NCI-H748 treated with DMSO at 0.1 percent for 48 hours (cell line): Measurements from ENCODE around the gene ISLR.

Experiments
- DNase-seq: peaks from one replicate; lab custom pipeline; 2025; lab: John Stamatoyannopoulos, UW

The ISLR gene

DNA sequence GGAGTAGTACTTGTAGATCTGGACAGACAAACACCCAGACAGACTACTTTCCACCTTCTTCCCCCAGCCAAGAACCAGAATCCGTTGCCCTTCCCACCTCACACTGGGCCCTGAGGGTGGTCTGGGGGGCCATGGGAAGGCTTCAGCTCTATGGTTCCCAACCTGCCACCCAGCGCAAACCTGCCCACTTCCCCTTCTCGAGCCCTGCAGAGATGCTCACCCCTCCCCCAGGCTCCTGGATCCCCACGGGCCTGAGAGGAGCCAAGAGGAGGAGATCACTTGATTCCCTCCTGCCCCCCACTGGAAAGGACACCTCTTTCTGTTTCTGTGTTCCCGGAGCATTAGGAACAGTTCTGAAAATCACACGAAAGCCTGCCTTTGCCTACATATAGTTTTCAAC, 20.4 kb downstream of the ISLR start:
- no peak for DNase-seq

DNA sequence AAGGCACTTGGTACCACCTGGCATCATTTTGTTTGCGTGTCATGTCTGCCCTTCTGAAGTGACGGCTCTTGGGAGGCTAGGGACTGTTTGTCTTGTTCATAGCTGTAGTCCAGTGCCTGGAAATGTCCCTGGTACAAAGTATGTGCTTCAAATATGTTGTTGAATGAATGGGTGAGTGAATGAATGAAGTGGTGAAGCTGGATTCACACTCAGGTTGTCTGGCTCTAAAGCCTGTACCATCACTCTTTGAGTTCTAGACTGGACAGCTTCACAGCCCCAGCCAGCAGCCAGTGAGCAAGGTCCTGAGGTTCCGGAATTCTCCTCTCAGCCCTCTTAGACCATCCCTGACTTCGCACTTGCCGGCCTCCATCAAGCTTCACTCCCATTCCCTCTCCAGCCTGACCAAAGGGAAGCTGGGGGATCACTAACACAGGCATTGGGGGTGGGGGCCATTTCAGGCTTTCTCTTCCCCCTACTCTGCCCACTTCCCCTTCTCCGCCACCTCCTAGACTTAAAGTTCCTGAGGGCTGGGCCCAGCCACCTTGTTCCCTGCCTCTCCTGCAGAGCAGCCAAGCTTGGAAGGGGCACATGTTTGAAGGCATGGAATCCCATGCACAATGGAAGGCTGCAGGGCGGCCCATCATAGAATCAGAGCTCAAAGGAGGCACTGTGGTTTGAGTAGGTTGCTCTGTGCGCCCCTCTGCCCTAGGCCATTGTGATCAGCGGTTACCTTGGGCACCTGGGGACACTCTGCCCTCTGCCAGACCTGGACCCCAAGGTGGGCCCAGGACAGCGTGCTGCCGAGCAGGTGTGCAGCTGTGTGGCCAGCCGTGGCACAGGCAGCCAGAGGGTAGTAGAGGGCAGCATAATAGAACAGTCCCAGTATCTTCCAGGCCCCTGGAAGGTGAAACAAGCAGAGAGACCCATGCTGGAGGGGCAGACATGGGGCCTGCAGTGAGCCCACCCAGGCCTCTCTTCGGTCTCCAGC, 21.4 kb downstream of the ISLR start:
- DNase-seq: no peak

DNA sequence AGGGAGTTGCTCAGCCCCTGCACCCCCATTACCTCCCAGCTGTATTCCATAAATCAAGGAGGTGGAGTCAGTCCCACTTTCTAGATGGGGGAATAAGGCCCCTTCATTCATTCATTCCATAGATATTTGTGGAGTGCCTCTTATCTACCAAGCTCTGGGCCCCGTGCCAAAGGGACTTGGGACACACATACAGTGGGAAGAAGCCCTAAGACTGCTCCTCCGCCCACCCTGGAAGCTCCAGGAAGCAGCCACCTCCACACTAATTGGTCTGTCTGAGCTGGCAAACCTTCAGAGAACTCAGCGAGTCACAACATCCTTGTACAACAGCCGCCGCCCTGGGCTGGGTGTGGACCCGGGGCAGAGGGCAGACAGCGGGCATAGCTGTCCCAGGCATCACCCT, 22.7 kb downstream of the ISLR start:
- no peak for DNase-seq

DNA sequence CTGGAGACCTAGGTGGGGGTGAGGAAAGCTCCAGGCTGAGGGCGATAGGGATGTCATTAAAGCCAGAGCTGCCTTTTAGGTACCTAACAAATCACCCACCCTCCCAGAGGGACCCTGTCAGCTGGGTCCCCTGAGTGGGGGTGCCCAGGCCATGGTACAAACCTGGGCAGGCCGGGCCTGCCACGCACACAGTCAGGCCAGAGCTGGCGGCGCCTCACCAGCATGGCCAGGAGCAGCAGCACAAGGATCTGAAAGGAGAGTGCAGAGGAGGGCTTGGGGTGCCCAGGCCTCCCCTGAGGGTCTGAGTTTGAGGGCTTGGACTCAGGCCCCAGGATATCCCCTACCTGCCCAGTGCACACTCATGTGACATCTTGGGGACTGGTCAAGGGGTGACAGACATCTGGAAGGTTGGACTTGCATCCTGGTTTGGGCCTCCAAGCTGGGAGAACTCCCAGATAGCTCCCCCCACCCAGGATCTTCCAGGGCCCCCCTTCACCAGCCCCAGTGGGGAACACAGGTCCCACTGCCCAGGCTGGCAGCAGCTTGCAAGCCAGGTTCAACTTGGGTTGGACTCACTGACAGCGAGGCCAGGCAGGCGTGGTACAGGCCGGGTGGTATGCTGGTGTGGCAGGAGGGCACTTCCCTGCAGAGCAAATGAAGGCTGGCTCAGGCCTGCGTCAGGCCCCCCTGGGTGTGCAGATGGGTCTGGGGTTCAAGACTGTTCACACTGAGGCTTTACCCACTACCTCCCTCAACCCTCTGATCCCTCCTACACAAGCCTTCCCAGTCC, 23.9 kb downstream of the ISLR start:
- no peak for DNase-seq

DNA sequence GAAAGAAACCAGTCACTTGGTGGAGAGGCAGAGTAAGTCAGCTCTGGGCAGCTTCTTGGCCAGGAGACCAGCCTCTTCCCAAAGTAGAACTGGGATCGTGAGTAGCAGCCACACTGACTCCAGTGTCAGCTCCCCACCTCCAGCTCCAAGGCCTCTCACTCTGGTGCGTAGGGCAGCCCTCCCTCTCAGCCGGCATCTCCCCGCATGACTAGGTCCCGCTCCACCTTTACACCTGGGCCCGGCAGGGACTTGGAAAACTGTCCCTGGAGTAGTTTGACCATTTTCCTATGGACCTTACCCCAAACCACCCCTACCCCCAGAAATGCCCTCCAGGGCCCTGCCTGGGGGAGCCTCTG, 25.8 kb downstream of the ISLR start:
- no peak for DNase-seq

DNA sequence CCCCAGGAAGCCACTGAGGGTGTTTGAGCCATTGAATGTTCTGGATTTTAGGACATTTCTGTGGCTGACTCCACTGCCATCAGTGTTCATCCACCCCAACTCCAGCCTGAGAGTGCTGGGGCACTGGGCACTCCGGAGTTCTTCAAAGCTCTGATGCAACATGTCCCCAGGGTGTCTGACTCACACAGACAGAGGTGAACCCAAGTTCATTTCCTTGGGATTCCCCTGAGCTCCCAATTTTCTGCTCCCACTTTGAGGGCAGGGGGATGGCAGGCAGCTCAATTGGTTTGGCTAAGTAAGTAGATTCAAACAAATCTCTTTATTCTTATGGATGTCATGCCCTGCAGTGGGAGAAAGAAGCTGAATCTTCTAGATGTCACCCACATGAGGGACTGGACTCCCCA, 26.9 kb downstream of the ISLR start:
- no peak for DNase-seq

DNA sequence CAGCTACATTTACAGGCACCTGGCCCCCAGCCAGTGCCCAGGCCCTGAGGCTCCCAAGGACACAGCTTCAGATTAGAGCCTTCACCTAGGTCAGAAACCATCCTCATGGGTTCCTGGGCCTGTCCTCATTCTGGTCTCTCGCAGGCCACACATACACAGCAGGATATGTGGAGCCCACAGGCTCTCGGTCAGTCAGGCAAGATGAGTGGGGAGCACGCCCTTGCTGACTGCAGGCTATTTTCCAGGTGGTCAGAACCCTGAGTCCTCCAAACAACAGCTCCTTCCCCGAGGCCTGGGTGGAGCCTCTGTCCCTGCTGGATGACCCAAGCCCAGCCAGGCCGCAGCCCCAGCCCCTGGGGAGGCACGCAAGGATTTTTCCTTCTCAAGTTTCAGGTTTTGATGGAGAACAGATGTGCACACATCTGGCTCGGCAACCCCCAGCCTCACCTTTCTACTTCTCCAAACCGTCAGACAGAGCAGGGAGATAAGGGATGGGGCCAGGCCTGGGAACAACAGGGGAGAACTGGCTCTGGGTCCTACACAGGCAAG, 27.4 kb downstream of the ISLR start:
- no peak for DNase-seq

DNA sequence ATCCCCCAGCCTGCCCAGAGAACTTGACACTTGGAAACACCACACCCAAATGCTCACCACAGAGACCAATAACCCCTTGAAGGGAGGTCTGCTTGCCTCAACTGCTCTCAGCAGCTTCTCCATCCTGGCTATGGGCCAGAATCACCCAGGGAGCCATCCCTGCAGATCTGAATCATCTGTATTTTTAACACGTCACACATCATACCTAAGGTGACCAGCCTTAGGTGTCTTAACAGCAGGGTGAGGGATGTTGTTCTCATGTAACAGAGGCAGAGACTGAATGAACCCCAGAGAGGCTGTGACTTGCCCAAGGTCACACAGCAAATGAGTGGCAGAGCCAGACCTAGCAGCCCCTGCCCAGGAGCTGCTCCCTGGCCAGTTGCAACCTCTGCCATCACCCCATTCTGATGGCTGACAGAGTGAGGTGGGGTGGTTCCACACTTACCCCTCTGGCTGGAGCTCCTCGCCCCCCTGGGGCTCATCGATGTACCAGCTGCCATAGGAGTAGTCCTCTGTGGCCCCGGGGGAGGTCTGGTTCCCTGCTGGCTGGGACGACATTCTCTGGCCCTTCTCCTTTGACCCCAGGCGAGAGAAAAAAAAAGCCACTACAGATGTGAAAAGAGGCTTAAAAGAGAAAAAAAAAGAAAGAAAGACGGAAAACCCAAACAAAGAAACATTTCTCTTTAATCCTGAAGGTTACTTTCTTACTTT, 28.4 kb downstream of the ISLR start:
- DNase-seq: no peak

DNA sequence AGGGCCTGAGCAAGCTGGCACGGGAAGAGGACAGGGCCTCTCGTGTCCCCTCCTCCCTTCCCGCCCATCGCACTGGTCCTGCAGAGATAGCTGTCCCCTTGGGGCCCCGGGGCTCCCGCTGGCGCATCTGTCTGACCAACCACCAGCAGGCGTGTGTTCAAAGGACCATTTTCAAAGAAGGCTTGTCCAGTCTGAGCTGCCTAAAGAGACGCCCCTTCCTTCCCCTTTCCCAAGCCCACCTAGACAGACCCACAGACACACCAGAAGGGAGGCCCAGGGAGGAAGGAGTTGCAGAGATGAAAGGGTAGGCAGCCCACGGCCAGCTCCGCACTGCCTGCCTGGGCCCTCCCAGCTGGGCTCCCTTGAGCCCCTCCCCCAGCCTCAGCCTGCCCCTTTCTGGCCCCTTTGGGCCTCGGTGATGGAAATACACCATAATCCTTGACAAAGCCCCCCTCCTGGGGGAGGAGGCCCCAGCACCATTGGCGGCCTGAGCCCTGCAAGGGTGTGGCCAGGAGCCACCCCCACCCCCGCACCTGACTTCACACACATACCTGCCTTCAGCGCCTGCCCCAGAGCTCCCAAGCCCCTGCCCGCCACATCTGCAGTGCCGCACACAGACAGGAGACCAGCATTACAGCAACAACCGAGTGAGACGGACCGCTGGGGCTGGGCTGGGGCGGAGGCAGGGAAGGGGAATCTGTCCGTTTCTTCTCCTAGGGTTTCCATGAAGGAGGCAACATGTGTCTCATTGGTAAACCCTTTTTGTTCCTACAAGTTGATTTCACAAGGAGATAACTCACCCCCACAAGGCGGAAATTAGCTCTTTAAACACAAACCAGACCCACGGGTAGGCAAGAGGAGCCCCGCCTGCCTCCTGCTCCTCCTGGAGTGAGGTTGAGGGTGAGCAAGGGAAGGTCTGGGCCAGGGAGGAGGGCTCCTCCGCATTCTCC, 29.2 kb downstream of the ISLR start, which contains the start of gene STRA6:
Gene STRA6 (minus strand): TSS at position 336 of the 950 bp plus-strand sequence. CDS start 520 bp downstream, outside the sequence.
- no peak for DNase-seq

DNA sequence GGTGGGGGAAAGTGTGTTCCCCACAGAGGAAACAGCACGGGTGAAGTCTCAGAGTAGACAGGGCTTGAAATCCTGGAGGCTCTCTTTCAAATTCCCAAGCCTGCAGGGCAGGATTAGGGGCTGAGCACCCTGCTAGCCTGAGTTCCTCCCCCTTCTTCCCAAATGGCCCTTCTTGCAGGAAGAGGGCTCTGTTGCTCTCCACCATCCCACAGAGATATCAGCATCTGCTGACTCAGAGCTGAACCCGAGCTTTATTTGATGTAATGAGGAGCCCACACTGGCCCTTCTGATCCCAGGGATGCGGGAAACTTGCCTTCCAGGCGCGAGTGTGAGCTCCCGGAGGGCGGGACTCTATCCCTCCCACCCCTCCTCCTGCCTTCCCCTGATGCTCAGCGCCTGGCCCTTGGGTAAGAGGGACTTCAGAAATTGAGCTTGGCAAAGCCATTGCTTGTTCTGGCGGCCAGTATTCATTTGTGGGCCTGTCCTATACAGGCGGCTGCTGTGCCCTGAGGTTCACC, 30.5 kb downstream of the ISLR start:
- DNase-seq: no peak

DNA sequence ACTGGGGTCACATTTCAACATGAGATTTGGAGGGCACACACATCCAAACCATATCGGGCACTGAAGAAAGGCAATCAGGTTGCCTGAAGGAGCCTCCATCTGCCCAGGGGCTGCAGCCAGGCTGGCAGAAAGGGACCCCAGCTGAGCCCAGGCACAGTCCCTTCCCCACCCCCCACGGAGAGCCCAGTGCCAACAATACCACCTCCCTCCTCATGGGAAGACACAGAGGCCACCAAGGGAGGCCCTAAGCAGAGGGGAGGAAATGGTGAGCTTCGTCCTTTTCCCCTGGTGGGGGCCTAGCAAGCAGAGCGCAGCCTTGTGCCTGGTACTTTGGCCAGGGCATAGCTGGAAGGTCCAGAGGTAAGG, 32.1 kb downstream of the ISLR start:
- DNase-seq: no peak

DNA sequence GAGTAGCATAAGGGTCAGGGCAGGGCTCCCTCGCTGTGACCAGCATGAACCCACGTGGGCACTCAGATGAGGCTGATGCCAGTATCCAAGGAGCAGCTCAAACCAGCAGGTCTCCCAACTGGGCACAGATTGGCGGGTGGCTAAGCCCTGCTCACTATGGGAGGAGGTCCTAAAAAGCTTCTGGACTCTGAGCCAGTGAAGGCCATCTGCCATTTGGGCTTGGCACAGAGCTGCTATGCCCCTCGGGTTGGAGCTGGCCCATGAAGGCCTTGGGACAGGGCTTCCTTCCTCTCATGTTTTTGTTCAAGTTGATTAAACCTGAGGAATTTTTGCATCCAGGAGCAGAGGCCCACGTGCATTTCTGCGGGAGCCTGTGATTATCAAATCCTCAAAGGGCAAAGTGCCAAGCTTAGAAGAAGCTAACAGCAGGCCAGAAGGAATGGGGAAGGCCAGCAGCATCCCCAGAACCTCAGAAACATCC, 33.3 kb downstream of the ISLR start:
- no peak for DNase-seq

DNA sequence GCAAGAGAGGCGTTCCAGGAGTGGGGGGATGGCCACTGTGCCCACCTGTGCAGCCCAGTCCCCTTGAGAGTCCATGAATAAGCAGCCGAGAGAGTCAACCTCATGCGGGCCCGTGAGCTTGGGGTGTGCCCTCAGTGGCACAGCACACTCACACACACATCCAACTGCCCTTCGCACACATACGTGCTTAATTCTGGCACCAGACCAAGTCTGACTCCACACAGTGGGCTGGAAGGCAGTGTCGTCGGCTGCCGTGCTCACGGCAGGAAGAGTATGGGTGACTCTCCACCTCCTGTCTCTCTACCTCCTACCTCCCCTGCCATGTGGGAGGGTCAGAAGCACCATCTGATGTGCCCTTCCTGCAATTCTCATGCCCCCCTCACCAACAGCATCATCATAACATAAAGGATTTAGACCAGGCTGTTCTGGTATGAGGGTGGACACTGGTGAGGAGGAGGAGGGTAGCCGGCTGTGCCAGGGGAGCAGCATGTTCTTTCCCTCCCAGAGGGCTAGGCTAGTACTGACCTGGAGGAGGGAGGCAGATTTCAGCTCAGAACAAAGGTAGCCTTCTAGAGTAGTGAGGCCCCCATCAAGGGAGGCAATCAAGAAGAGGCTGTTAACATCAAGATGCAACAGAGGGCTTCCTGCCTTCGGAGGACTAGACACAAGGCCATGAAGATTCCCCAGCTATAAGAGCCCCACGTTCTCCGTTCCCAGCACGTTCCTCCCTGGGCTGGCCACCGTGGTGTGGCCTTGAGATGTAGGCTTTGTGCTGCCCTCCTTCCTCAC, 34.3 kb downstream of the ISLR start:
- DNase-seq: no peak

DNA sequence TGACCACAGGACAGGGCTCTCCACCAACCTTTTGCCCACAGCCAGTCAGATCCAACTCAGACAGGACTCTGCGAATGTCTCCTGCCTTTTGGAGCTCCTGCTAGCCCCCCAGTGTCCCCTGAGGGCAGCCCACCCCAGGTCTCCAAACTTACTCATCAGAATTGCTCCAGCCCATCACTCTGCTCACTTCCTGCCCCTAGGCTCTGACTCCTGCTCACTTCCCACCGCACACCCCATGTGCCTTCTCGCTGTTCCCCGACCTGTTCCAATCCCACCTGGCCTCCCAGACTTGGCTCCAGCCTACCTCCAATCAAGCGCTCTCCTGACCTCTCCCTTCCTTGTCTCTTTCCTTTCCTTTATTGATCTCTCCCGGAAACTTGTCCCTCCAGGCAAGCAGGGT, 35.0 kb downstream of the ISLR start:
- no peak for DNase-seq

DNA sequence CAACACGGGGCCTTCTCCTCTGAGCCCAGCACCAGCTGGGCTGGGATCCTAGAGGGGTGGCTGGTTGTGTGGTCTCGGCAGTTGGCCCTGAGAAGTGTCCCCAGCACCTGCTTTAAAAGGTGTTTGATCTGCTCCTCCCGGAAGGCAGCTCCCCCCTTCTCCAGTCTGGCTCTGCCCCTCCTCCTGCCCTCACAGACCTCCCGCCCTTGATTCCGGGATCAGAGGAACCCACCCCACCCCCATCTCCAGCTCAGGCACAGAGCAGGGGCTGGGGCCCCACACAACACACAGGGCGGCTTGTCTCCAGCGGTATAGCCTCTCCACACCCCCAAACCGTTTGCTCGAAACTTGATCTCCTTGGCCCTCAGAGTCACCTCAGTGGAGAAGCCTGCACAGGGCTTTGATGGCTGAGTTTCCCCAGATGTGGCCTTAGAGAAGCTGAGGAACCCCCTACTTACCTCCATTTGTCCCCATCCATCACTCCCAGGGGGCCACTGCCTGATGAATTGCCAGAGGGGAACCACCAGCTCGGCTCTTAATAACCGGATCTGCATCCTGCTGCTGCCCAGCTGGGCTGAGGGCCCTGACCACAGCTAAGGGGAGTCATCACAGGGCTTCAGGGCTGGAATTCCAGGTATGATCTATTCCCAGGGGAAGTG, 35.5 kb downstream of the ISLR start:
- no peak for DNase-seq

DNA sequence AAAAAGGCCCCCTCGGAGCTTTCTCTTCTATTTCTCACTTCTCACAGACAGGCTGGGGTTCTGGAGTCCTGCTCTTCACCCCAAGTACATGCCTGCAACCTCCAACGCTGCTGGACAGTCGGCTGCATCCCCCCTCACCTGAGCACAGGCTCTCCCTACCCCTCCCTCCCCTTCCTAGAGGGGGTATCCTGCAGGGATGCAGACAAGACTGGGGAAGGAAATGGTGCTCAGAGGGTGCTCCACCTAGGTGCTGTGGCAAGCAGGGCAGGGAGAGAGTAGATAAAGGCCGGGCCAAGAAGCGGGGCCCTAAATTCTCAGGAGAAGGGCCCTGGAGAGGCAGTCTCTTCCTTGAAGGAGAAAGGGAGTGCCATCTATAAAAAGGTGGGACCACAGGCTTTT, 36.0 kb downstream of the ISLR start:
- no peak for DNase-seq

DNA sequence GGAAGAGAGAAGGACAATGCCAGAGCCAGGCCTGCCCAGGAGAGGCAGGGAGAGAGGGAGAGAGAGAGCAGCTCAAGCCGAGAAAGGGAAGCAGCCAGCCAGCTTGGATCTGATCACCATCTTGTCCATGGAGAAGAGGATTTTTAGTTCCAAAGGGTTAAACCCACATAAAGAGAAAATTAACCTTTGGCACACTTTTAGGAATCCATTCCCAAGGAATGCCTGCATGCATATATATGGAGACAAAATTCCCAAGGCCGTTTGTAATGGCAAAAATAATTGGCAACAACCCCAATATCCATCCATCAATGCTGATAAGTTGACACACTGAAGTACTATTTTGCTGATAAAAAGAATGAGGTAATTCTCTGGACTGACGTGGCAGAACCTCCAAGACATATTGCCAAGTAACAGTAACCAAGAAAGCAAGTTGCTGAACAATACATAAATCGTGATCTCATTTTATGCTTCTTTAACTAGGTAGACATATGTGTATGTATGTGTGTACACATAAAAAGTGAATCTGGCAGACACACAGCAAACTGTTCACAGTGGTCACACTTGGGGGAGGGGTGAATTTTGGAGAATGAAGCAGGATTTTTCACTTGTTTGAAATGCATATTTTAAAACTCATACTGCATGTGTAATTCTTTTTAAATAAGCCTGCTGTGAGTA, 36.6 kb downstream of the ISLR start:
- no peak for DNase-seq

DNA sequence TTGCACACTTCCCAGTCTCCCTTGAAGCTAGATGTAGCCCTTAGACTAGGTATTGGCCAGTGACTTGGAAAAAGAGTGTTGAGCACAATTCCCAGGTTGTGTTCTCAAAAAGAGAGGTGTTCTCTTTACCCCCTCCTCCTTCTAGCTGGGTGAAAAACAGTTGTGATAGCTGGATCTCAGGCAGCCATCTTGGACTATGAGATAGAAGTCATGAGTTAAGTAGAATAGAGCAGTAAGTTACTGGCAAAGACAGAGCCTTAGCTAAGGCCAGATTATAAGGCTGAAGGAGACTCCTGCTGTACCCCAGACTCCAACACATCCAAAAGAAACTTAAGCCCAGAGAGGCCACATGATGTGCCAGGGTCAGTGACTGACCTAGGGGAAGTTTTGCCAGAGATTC, 37.2 kb downstream of the ISLR start:
- DNase-seq: no peak

DNA sequence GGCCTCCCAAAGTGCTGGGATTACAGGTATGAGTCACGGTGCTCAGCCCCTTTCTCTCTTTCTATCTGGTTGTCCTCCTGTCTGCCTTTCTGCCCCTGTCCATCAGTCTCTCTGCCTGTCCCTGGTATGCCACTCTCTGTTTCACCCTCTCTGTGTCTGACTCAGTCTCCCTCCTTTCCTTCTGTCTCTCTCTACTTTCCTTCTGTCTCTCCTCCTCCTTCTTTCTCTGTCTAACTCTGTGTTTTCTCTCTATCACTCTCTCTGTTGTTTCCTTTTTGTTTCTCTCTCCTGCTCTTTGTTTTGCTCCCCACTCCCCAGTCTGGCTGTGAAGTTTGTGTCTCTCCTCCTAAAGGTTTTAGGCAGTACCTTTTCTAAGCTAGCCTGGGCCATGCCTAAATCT, 38.1 kb downstream of the ISLR start:
- no peak for DNase-seq
